COLO668 (cell line): ENCODE data around the gene SLC23A1.
"Not testable (repeated sequence)": the region's sequence is repeated elsewhere in the genome, so short reads cannot be mapped to it uniquely, and the experiment has no call there.

Experiments
- DNase-seq: peaks from one replicate; lab custom pipeline; 2025; ENCODE audit not compliant: unreplicated experiment; lab: John Stamatoyannopoulos, UW

Gene SLC23A1

DNA sequence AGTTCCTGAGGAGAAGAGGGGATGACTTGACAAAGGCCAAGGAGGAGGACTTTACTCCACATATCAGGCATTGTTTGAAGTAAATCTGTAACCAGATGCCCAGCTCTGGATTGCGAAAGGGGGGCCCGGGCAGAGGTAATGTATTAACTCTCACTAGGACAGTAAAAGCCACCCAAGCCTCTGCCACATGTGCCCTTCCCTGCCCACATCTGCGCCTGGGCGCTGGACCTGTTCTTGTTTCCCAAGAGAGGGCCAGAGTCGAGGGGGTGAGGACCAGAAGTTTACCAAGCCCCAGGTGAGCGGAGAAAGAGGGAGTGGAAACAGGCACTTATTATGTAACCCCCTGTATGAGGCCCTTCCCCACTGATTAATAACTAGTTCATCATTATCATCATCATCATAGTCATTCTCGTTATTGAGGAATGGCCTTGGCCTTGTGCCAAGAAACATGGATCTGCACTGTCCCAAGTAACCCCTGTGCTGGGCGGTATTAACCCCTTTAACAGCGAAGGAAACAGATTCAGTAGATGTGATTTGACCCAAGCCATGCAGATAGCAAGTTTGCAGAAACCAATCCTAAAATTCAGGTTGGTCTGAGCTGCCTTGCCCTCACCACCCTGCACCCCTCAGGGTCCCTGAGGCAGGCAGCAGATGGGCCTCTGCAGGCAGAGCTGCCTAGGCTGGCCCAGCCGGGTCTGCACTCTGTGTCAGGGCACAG is at the start of gene SLC23A1:
Gene SLC23A1 (minus strand): TSS at position 23 of the 718 bp plus-strand sequence. CDS start 44 bp downstream, outside the sequence.
- DNase-seq = no peak

DNA sequence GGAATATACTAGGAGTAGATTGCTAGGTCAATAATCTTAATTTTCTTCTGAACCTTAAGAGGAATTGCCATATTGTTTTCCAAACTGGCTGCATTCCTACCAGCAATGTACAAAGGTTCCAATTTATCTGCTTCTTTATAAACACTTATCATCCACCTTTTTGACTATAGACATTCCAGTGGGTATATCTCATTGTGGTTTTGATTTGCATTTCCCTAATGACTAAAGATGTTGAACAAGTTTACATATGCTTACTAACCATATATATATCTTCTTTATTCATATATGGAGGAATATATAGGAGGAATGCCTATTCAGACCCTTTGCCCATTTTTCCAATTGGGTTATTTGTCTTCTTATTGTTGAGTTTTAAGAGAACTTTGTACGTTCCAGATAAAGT is 48.6 kb upstream of the SLC23A1 start:
- no peak for DNase-seq

DNA sequence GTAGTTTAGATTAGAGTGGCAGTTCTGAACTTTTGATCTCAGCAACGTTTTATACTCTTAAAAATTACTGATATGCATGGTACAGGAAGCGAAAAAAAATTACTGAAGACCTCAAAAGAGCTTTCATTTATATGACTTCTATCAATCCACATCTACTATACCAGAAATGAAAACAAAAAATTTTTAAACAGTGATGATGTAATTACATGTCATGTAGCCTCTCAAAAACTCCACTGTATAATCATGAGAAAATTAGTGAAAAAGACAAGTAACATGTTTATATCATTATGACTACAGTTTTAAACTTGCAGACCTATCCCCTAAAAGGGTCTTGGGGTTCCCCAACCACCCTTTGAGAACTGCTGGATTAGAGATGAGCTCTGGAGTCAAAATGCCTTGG is 46.9 kb upstream of the SLC23A1 start:
- no peak for DNase-seq

DNA sequence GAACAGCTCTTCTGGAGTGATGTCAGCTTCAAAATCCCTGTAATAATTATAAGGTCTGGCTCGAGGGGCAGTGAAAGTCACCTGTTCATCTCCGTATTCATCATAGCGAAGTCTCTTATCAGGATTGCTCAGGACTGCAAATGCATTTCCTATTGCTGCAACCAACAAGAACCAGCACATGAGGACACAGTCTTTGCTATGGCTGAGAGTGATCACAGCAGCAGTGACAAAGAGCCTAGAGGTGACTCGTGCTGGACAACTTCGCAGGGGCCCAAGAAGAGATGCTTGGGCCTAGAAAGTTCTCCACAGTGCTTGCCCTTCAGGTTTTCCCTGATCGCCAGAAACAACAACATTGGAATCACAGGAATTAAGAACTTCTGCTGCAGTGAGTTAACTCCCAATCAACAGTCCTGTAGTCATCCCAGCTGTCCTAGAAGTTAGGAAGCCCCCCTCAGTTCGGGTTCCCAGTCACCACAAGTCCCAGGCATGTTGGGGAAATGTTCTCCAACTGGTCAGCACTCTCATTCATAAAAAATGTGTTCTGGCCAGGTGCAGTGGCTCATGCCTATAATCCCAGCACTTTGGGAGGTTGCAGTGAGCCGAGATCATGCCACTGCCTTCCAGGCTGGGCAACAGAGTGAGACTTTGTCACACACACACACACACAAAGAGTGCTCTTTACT is 43.2 kb upstream of the SLC23A1 start:
- no peak for DNase-seq

DNA sequence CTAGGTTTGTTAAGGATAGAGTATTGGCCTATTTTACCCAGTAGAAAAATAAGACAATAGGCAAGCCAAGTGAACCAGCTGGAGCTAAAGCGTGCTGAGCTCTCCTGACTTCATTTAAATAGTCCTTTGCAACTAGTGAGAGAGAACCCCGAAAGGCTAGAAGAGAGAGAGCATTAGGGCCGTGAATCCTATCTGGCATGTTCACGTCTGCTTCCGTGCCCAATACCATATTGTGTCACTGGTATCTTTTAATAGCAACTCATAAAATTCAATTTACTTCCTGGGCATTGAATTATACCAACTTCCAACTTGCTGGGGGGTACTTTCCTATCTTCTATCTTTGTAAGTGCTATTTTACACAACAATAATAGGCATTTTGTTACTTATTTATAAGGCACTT is 42.4 kb upstream of the SLC23A1 start:
- no peak for DNase-seq

DNA sequence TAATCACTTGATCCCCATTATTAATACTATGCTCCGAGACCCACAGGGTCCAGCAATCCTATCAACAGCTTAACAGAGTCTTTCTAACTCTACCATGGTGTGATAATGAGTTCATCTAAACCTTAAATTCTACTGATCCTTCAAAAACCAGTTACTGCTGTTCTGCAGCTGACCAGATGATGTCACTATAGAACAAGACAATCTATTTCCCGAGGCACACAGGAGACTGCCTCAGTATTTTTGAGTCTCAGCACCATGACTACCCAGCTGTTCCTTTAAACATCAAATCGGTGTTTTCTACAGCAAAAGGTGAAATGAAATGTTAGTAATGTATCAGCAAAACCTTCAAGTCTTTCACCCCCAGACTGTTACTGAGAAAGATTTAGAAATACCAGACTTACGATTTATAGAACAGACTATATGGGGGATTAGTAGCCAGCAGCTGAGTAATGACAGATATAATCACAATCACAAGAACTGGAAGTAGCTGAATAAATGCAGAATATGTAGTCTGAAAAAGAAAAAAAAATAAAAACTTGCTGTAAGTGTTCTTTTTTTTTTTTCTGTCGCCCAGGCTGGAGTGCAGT is 39.3 kb upstream of the SLC23A1 start:
- peak; percentile 17 for DNase-seq

DNA sequence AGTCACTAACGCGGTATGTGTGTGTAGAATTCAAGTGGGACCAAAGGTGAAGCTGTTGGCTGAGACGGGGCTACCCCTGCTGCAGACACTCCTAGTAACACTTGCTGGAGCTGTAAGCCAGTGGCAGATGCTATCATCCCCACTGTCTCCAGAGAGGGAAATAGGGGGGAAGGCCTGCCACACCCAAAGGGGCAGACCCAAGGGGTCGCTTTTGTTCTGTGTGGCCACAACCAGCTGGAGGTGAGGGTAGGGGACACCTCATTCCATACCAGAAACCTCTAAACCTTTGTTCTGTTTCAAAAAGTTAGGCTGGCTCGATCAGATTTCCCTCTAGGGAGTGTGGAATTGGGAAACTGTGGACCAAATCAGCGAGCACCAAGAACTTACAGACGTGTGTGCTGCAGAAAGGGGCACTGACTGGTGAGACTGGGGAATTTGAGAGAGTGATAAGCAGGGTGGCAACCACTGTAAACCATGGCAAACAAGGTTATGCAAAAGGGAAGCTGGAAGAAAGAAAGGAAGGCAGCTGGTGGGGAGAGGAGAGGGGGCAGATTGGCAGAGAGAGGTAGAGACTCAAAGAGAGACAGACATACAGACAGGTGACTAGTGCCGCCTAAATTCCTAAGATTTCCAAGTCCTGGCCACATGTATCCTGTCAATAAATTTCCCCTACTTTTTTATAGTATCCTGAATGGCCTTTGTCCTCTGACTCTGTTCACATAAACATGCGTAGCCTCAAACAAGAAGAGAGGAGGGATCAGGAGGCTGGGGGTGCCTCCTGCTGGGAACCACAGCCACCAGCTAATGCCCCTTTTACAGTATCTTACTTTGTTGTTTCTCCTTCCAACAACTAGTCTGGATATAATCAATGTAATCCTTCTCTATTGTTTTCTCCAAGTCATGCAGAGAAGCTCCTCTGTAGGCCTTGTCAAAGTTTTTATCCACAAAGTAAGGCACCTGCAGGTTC is 36.4 kb upstream of the SLC23A1 start:
- DNase-seq = no peak

DNA sequence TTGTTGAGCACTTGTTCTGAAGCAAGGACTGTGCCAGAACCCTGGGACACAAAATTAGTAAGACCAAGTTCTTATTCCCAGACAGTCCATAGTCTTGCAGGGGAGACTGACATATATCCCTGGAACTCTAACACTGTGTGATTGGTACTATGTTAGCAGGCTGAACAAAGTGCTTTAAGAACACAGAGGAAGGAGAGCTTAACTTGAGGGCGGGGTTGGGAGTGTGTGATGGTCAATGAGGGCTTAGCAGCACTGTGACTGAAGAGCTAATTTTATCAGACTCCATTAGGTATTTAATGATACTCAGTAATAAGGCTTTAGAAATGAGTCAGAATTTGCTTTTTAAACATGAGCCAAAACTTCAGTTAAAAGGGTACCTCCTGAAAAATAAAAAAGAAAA is 35.7 kb upstream of the SLC23A1 start:
- DNase-seq = no peak

DNA sequence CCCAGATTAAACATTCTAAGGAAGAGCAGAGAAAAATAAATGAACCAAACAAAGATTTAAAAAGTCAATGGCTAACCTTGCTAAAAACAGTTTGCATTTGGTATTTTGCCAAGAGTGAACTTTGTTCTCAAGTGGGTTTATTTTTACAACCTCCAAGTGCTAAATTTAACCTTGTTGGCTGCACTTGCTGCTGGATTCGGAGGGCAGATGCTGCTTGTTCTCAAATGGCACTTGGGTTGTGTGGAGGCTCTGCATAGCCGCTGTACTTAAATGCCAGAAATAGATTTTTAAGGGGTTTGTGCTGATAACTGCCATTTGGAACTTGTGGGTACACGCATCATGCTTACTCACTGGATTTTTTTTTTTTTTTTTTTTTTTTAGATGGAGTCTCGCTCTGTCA is 34.1 kb upstream of the SLC23A1 start:
- DNase-seq = no peak

DNA sequence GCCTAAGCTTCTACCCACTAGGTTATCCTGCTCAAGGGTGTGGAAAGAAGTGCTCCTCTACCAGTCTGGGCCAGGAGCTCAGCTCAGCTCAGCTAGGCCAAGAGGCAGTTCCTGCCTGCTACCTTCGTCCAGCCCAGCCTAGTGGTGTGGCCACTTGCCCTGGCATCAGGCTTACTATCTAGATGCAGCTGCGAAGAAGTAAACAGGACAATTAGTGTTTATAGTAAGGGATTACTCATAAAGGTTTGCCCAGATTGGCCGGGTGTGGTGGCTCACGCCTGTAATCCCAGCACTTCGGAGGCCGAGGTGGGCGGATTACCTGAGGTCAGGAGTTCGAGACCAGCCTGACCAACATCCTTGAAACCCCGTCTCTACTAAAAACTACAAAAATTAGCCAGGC is 33.6 kb upstream of the SLC23A1 start:
- no peak for DNase-seq

DNA sequence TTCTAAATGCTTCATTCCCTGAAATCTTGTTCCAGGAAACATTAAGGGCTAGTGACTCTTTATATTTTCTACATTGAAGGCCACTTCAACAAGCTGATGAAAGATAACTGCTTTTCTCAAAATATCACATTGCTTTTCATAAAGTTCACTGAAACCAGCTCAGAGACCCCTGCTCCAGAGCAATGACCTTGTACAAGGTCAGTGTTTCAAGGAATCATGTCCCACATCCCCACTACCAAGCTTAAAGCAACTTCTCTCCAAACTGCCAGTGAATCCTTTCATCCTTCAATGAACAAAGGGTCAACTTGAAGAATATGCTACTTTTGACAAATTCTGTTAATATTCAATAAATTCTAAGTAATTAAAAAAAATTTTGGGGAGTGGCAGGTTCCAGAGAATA is 32.8 kb upstream of the SLC23A1 start:
- DNase-seq = no peak

DNA sequence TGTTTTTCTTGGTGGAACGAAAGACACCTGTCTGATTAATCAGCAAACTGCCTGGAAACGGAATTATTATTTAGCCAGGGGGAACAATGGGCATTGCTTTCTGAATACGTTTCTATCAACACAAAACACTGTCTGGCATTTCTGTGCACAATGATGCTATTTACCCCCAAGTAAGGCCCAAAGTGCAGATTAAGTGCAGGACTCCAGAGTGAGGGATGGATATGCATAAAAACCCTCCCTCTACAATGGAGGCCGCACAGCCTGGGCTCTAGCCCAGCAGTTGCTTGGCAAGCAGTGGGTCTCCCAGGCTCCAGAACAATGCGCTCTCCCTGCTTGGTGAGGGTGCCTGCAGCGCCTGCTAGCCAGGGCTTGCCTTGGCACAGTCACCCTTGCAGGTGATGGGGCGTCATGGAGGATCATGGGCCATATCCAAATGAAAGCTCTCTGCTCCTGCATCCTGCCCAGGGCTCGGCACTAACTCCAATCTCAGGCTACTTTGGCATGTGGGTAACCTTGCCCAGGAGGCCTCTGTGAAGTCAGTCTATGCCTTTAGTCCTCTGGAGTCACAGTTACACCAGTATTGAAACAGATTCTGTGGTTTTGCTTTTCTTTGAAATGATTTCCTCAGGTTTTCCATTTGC is 32.2 kb upstream of the SLC23A1 start:
- no peak for DNase-seq

DNA sequence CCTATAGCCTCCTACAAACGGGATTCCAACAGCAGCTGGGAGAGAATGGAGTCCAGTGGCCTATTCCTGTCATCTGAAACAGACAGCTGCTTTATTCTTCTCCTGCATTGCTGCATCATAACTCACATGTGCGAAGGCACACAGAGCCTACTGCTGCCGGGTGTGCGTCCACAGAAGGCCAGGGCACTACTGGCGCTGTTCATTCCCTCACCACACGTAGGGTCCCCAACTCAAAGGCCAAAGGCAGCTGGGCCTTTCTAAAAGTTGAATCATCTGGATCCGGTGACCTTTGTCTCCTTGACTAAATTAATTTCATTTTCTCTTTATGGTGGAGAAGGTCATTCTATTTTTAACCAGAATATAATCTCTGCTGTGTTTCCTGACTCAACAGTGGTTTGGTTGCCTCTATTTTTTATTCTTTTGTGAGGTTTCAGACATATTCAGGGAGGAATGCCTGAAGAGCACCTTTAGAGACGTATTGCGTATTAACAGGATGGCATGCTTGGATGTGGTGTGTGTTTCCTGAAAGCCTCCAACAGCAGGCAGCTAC is 31.6 kb upstream of the SLC23A1 start:
- no peak for DNase-seq

DNA sequence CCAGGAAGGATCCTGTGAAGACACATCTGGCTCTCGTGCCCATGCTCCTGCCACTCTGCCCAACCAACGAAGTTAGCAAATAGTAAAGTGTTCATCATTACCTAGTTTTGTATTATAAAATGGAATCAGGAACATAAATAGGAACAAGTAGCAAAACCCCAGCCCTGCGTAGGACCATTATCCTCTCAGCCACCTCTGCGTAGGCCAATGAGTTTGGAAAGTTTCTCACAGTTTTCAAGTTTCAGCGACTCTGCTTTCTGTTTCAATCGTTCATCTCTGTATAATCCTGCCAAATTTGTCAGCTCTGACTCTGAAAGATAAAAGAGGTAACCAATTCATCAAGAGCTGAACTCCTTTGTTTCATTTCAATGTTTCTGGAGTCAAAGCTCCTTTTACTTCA is 30.9 kb upstream of the SLC23A1 start:
- DNase-seq = no peak

DNA sequence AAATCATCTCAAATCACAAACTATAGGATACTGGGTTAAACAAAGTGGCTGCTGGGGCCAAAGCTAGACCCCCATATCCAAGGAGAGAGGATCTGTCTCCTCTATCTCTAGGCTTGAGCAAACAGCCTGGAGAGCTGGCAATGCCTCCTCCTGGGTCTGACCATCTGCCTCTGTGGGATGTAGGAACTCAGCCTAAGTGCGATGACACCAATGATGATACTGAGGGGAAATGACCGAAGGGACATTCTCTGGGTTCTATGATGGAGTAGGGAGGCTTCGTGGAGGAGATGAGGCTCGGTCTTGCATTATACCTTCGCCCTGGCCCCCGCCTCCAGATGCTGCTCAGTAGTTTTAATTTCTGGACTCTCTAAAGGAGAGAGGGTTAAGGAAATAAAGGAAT is 30.1 kb upstream of the SLC23A1 start:
- DNase-seq = no peak

DNA sequence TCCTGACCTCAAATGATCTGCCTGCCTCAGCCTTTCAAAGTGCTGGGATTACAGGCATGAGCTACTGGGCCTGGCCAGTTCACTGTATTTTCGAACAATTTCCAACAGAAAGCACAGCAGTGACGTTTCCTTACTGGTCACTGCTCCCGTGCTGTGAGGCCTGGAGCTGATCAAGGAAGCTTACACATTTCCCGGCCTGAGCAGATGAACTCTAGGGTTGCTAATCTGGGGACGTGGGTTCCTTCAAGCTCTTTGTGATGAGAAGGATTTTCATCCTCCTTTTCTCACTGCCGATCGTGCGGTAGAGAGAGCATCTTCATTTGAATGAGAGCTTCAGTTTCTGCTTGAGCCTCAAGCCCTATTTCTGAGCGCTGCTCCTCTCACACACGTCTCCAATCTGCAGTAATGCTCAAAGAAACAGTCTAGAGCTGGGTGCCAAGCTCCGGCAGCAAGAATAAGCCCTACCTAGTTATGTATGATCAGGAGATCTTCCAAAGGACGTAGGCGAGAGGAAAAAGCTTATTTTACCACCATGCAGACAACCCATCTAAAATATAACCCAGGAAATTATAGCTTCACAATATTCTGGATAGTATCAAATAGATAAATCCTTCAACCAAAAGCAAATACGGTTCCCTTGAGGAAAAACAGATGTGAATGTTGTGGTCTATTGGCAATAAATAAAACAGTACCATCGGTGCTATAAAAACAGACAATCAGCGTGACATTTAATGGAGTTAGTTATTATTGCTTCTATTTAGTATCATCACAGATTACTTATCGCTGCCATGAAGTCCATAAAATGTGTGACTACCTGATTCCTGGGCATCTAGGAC is 28.1 kb upstream of the SLC23A1 start:
- no peak for DNase-seq

DNA sequence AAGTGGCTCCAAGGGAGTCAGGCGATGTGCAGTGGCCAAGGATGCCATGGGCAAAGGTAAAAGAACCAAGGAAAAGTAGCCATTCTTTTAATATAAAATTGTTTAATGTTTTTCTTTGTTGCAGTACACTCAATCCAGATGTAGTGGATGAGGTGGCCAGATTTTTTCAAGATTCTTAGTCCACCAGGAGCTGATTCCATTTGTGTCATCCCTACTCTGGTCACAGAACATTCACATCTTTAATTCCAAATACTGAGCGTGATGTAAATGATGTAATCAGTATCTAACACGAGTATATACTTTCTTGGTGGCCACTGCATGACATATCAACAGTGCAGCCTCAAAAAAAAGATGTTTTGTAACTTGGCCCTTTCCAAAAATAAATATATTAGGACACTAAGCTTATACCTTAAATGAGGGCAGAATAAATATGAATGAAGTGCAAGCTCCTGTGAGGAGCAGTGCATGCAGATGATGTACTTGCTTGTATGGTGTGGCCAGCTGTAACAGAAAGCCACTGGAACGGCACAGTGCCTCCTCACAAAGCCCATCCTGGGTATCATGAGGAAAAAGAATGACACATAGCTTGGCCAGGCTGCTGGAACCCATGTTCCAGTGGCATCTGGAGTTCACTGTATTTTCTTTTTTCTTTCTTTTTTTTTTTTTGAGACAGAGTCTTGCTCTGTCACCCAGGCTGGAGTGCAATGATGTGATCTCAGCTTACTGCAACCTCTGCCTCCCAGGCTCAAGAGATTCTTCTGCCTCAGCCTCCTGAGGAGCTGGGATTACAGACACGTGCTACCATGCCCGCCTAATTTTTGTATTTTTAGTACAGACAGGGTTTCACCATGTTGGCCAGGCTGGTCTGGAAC is 27.3 kb upstream of the SLC23A1 start:
- DNase-seq = no peak

DNA sequence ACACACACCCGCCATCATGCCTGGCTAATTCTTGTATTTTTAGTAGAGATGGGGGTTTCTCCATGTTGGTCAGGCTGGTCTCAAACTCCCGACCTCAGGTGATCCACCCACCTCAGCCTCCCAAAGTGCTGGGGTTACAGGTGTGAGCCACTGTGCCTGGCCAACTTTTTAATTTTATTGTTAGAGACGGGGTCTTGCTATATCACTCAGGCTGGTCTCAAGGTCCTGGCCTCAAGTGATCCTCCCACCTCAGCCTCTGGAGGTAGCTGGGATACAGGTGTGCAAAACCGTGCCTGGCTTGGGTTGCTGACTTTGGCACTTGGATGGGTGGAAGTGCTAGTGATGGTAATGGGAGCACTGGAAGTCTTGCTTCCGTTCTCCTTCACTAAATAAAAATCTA is 26.0 kb upstream of the SLC23A1 start:
- DNase-seq = not testable (repeated sequence)

DNA sequence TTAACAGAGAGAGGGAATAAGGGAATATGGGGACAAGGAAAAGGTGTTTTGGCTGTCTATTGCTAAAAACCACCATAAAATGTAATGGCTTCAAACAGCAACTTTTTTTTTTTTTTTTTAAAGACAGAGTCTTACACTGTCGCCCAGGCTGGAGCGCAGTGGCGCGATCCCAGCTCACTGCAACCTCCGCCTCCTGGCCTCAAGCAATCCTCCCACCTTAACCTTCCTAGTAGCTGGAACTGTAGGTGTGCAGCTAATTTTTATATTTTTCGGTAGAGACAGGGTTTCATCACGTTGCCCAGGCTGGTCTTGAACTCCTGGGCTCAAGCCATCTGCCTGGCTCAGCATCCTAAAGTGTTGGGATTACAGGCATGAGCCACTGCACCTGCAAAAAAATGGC is 25.1 kb upstream of the SLC23A1 start:
- DNase-seq = no peak
